GM12878 (cell line): ENCODE results near the gene DDRGK1. TPM values are rescaled to one million over a fixed set of nuclear protein-coding genes. Genes with fewer than 3 reads are reported as not detected.

Source experiments
- ATAC-seq: fragments of 200-7000 bp; cut with Tn5 transposase; 3 replicates; pipeline ENCODE4 v1.9.1; 2020; ENCODE audit warnings: mild to moderate bottlenecking, moderate library complexity
- BruUV-seq: library from RNA; stranded (reverse); fragments of 400-500 nt; replicated peaks from 2 replicates; lab custom pipeline; 2021; lab: Mats Ljungman, UMichigan
- CTCF ChIA-PET: fragments of 300-600 bp; sonication (Branson Sonifier 250); formaldehyde crosslinking; extraction: SDS; loops from one replicate; lab custom pipeline; 2021; ENCODE audit warnings: inconsistent platforms; lab: Yijun Ruan, JAX
- POLR2A ChIA-PET: fragments of 350-600 bp; formaldehyde crosslinking; extraction: SDS; loops from one replicate; lab custom pipeline; 2021; ENCODE audit warnings: inconsistent platforms; lab: Charles Lee
- RAD21 ChIA-PET: fragments of 300-600 bp; sonication (Branson Sonifier 250); formaldehyde crosslinking; loops from one replicate; lab custom pipeline; 2023; ENCODE audit warnings: antibody characterized with exemption; ENCODE audit not compliant: unreplicated experiment; lab: Charles Lee
- SMC1A ChIA-PET: fragments of 300-600 bp; sonication (Branson Sonifier 250); formaldehyde crosslinking; loops from one replicate; lab custom pipeline; 2023; ENCODE audit not compliant: unreplicated experiment, uncharacterized antibody; lab: Charles Lee
- DNase-seq: peaks from one replicate; pipeline ENCODE4 v3.0.0-alpha.2; 2011; ENCODE audit warnings: low read depth, low spot score
- FAIRE-seq: peaks from 3 replicates; lab custom pipeline; 2011; peaks lifted over from hg19 to GRCh38; lab: Jason Lieb, UNC
- H2AFZ ChIP-seq: 2 replicates; pipeline ENCODE4 v1.6.0; 2011; ENCODE audit warnings: low read depth, low read length, control low read depth; ENCODE audit not compliant: control insufficient read depth
- H3K27ac ChIP-seq: 2 replicates; pipeline ENCODE4 v1.5.1; 2011; ENCODE audit warnings: control low read depth; ENCODE audit not compliant: control insufficient read depth, insufficient read depth
- H3K27me3 ChIP-seq, 2 experiments: replicated peaks in 1 of 2; 2 replicates each; pipeline versions ENCODE4 v1.6.0 to v1.6.1; 2011; ENCODE audit warnings: low read length in 1 of 2; ENCODE audit not compliant: control insufficient read depth in 2 of 2, insufficient read depth in 2 of 2
- H3K36me3 ChIP-seq, 2 experiments: 2 replicates each; pipeline ENCODE4 v1.5.1; 2011; ENCODE audit warnings: low read length in 1 of 2; ENCODE audit not compliant: control insufficient read depth in 2 of 2, insufficient read depth in 2 of 2
- H3K4me1 ChIP-seq: 2 replicates; pipeline ENCODE4 v1.6.1; 2011; ENCODE audit warnings: mild to moderate bottlenecking, low read length, moderate library complexity, mixed read lengths; ENCODE audit not compliant: control insufficient read depth, insufficient read depth
- H3K4me2 ChIP-seq: 2 replicates; pipeline ENCODE4 v1.6.0; 2011; ENCODE audit warnings: control low read depth; ENCODE audit not compliant: control insufficient read depth, insufficient read depth
- H3K4me3 ChIP-seq: fragments of 200-600 bp; sonication (generic); 2 replicates; pipeline ENCODE4 v1.5.1; 2016
- H3K79me2 ChIP-seq: 2 replicates; pipeline ENCODE4 v1.6.0; 2011; ENCODE audit warnings: low read length; ENCODE audit not compliant: control insufficient read depth, insufficient read depth
- H3K9ac ChIP-seq: 2 replicates; pipeline ENCODE4 v1.8.0; 2011; ENCODE audit warnings: low read length, control low read depth, mixed read lengths; ENCODE audit not compliant: control insufficient read depth, insufficient read depth
- H3K9me3 ChIP-seq: replicated peaks from 3 replicates; pipeline ENCODE4 v1.5.1; 2011; ENCODE audit warnings: mild to moderate bottlenecking, low read length; ENCODE audit not compliant: control insufficient read depth, insufficient read depth
- H4K20me1 ChIP-seq: 2 replicates; pipeline ENCODE4 v1.6.0; 2011; ENCODE audit not compliant: control insufficient read depth, insufficient read depth
- CHD1 ChIP-seq: IDR thresholded peaks from 2 replicates; pipeline ENCODE4 v1.6.1; 2012; ENCODE audit warnings: low read depth, low read length, improper control_type of control experiment
- CREM ChIP-seq: IDR thresholded peaks from 2 replicates; pipeline ENCODE4 v1.6.1; 2014; ENCODE audit warnings: antibody characterized with exemption, low read depth
- MTA2 ChIP-seq: fragments of 450-650 bp; IDR thresholded peaks from 2 replicates; pipeline ENCODE4 v1.6.1; 2016; ENCODE audit warnings: low read depth, mild to moderate bottlenecking, moderate library complexity
- POLR2AphosphoS2 ChIP-seq: IDR thresholded peaks from 2 replicates; pipeline ENCODE4 v1.6.1; 2011; ENCODE audit warnings: low read depth, mild to moderate bottlenecking, low read length, improper control_type of control experiment, moderate library complexity
- RELB ChIP-seq: fragments of 450-650 bp; IDR thresholded peaks from 2 replicates; pipeline ENCODE4 v1.6.1; 2017; ENCODE audit warnings: low read depth, mild to moderate bottlenecking, moderate library complexity
- SRF ChIP-seq, 2 experiments: IDR thresholded peaks; 2 replicates each; pipeline ENCODE4 v1.6.1; 2011; ENCODE audit warnings: low read depth in 2 of 2, low read length in 2 of 2, mild to moderate bottlenecking in 1 of 2, moderate library complexity in 1 of 2
- TAF1 ChIP-seq: IDR thresholded peaks from 2 replicates; pipeline ENCODE4 v1.6.1; 2011; ENCODE audit warnings: mild to moderate bottlenecking, low read depth, low read length, borderline replicate concordance
- ZNF217 ChIP-seq: fragments of 450-650 bp; IDR thresholded peaks from 2 replicates; pipeline ENCODE4 v1.6.1; 2017; ENCODE audit warnings: antibody characterized with exemption, mild to moderate bottlenecking
- WGBS: methylation state at CpG from one replicate; pipeline ENCODE4 v1.1.6; 2016; ENCODE audit warnings: low lambda C conversion rate; ENCODE audit not compliant: insufficient replicate concordance, insufficient coverage; ENCODE audit errors: missing lambda C conversion rate; 5-methylcytosine and 5-hydroxymethylcytosine counted together
- in situ Hi-C: fragments of 300-500 bp; cut with MboI; formaldehyde crosslinking; loops from 9 replicates; pipeline ENCODE4 v1.14.3; 2018; ENCODE audit warnings: mixed read lengths
- intact Hi-C: fragments of 100-400 bp; cut with micrococcal nuclease; formaldehyde crosslinking; loops from one replicate; pipeline ENCODE4 v1.14.2; 2022; ENCODE audit not compliant: unreplicated experiment
- polyA plus RNA-seq, 11 experiments: library from polyadenylated mRNA; depleted of rRNA in 4 of 11; unstranded in 6 of 11; stranded (reverse) in 5 of 11; fragments of >200 nt; fragmentation: Nextera tagmentation in 4 of 11; fragmentation: Illumina TruSeq in 1 of 11; extraction: Ambion mirVana in 4 of 11; extraction: Trizol in 1 of 11; gene quantifications; 1 replicate in 1 of 11; 2 replicates in 10 of 11; pipeline versions ENCODE4 v1.2.1 to v1.2.3, GENCODE V29; 2011 to 2016; ENCODE audit warnings: inconsistent platforms in 2 of 11, missing spikeins in 2 of 11, low read depth in 1 of 11
- total RNA-seq, 4 experiments: library from RNA; depleted of rRNA in 3 of 4; stranded (reverse); fragments of >200 nt in 3 of 4; fragmentation: Illumina TruSeq in 1 of 4; extraction: Trizol in 1 of 4; gene quantifications; 2 replicates each; pipeline versions ENCODE4 v1.2.1 to v1.2.3, GENCODE V29; 2013 to 2021

The DDRGK1 gene
- total and polyA plus RNA-seq, 10 of the 15 experiments (the other 5 are each of a cell fraction or from before 2014, with no cell fraction given): 4.0 to 55.2 (median 39.7) TPM

GRCh38 chr20:3243718-3244358 is 39.4 kb upstream of the DDRGK1 start:
- intact Hi-C loops (no loop called here), in situ Hi-C loops (no loop called here)
- Histone ChIP-seq H3K9ac (no peak overlapping the region), H2AFZ (no peak overlapping the region), H3K27ac (no peak overlapping the region), H3K4me3 (no peak overlapping the region), H3K4me1 (peaks cover 7% of the 10 kb centered on the region), H3K79me2 (no peaks in the 10 kb centered on the region), H3K4me2 (no peak overlapping the region), H3K9me3 (no peaks in the 10 kb centered on the region), H4K20me1 (no peaks in the 10 kb centered on the region), H3K36me3 (no peaks in the 10 kb centered on the region), H3K27me3 (peaks cover 8 to 20% of the 10 kb centered on the region in 2 experiments)
- WGBS: 52% methylated on average over 11 of the region's 11 CpGs
- ChIA-PET RAD21 (no interaction called here), SMC1A (no interaction called here), CTCF (interaction anchor here (0.8 kb wide), 1 partner anchor 187 kb away, joined by 3 read pairs; no protein-coding TSS in a partner anchor), POLR2A (no interaction called here)
- ATAC-seq: no peak
- BruUV-seq: no TSS peak
- TF ChIP-seq CHD1: no peak
- no peak for TF ChIP-seq MTA2
- TF ChIP-seq ZNF217: no peak
- no peak for TF ChIP-seq CREM
- no peak for TF ChIP-seq TAF1
- TF ChIP-seq POLR2AphosphoS2: no peak
- TF ChIP-seq RELB: no peak
- no peak for TF ChIP-seq SRF (IDR thresholded peaks at IDR 0.05; ENCODE audit: low read depth in 2 of 2, low read length in 2 of 2)
- no peak for DNase-seq
- no peak for FAIRE-seq
